ENCODE measurements around the gene GDF3. TPM values are rescaled to one million over a fixed set of nuclear protein-coding genes. Genes with fewer than 3 reads are reported as not detected.
"Not testable (repeated sequence)": the region's sequence is repeated elsewhere in the genome, so short reads cannot be mapped to it uniquely, and the experiment has no call there.

Gene GDF3
- total RNA-seq, 1 donor from 2014 or later: not detected

DNA sequence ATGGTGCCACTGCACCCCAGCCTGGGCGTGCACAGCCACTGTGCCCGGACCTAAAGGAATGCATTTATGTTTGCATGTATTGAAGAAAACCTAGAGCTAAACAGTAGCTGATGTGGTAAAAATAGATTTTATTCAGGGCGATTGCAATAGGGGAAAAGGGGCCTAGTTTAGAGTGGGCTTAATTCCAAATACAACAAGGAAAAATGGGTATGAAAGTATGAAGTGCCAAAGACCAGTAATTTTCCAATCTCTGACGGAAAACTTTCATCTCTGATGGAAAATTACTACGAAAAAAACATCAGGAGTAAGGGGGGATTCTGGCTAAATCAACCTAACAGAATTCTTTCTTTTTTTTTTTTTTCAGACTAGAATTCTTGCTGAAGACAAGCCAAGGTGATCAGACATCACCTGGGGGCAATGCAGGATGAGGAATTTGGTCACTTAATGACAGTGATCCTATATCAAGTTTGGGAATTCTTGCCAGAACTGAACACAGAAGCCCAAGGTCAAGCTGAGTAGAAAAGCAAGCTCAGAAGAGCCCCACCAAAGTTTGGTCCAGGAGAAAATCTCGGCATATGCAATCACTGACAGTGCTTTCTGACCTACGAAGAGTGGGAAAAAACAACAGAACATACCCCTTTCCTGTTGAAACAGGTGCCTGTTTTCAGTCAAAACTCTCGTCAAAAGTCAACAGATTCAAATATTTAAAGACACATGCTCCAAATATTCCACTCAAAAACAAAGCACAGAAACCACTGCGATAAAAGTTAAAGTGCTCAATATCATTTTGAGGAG is 16.1 kb downstream of the GDF3 start:
- no peaks in the 10 kb centered on the region for H3K36me3 ChIP-seq (ENCODE audit: control insufficient read depth, insufficient read depth, low read length)
- H3K27me3 ChIP-seq (ENCODE audit: control insufficient read depth, insufficient read depth, low read length): no peaks in the 10 kb centered on the region
- no peak for DNase-seq (ENCODE audit: low read depth)
- no peak overlapping the region for H3K4me3 ChIP-seq (ENCODE audit: low read depth, low read length)
- TF ChIP-seq, protein P1, sequence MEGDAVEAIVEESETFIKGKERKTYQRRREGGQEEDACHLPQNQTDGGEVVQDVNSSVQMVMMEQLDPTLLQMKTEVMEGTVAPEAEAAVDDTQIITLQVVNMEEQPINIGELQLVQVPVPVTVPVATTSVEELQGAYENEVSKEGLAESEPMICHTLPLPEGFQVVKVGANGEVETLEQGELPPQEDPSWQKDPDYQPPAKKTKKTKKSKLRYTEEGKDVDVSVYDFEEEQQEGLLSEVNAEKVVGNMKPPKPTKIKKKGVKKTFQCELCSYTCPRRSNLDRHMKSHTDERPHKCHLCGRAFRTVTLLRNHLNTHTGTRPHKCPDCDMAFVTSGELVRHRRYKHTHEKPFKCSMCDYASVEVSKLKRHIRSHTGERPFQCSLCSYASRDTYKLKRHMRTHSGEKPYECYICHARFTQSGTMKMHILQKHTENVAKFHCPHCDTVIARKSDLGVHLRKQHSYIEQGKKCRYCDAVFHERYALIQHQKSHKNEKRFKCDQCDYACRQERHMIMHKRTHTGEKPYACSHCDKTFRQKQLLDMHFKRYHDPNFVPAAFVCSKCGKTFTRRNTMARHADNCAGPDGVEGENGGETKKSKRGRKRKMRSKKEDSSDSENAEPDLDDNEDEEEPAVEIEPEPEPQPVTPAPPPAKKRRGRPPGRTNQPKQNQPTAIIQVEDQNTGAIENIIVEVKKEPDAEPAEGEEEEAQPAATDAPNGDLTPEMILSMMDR (IDR thresholded peaks at IDR 0.05; ENCODE audit: insufficient read depth, low read length, severe bottlenecking): no peak
- FAIRE-seq: no peak

DNA sequence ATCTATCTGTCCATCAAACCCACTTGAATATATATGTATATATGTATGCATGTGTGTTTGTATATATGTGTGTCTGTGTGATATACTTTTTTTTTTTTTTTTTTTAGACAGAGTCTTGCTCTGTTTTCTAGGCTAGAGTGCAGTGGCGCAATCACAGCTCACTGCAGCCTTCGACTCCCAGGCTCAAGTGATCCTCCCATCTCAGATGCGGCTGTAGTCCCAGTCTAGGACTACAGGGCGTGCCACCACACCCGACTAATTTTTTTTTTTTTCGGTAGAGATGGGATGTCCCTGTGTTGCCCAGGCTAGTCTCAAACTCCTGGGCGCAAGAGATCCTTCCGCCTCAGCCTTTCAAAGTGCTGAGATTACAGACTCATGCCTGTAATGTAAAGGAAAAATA is 16.8 kb downstream of the GDF3 start:
- Histone ChIP-seq H3K4me3 (ENCODE audit: low read depth, low read length) (no peak overlapping the region), H3K27me3 (ENCODE audit: control insufficient read depth, insufficient read depth, low read length) (no peaks in the 10 kb centered on the region), H3K36me3 (ENCODE audit: control insufficient read depth, insufficient read depth, low read length) (no peaks in the 10 kb centered on the region)
- FAIRE-seq (no peak), DNase-seq (ENCODE audit: low read depth) (no peak)
- TF ChIP-seq, protein P1 (IDR thresholded peaks at IDR 0.05; ENCODE audit: insufficient read depth, low read length, severe bottlenecking): no peak

DNA sequence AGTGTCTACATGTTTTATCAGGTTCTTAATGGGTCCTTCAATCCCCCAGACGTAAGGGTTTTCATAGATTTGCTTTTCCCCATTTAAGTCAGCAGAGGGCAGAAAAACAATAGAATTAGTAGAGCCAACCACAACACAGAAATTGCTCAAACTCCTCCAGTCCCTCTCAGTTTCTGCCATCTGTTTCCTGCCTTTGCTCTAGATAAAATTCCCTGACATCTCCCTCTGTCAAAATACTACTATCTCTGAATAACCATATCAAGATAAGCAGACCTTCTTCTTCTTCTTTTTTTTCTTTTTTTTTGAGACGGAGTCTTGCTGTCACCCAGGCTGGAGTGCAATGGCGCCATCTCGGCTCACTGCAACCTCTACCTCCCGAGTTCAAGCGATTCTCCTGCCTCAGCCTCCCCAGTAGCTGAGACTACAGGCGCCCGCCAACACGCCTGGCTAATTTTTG is 18.1 kb downstream of the GDF3 start:
- FAIRE-seq; DNase-seq (ENCODE audit: low read depth); H3K27me3 ChIP-seq (ENCODE audit: control insufficient read depth, insufficient read depth, low read length); H3K4me3 ChIP-seq (ENCODE audit: low read depth, low read length); H3K36me3 ChIP-seq (ENCODE audit: control insufficient read depth, insufficient read depth, low read length): not testable (repeated sequence)

DNA sequence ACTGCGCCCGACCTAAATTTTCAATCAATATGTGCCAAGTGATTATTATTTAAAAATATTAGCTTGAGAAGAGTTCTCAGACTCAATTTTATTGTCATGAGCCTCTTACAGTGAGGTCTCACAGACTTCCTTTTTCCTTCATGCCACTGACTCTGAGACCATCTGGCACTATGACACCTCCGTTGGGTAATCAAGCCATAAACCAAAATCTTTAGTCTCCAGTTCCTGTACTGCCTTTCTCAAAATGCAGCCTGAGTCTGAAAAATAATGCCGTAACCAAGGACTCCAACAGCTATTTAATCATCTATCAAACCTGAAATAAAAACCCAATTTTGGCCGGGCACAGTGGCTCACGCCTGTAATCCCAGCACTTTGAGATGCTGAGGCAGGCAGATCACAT is 20.1 kb downstream of the GDF3 start:
- not testable (repeated sequence) for H3K27me3 ChIP-seq (ENCODE audit: control insufficient read depth, insufficient read depth, low read length); FAIRE-seq; H3K4me3 ChIP-seq (ENCODE audit: low read depth, low read length); H3K36me3 ChIP-seq (ENCODE audit: control insufficient read depth, insufficient read depth, low read length); DNase-seq (ENCODE audit: low read depth)

DNA sequence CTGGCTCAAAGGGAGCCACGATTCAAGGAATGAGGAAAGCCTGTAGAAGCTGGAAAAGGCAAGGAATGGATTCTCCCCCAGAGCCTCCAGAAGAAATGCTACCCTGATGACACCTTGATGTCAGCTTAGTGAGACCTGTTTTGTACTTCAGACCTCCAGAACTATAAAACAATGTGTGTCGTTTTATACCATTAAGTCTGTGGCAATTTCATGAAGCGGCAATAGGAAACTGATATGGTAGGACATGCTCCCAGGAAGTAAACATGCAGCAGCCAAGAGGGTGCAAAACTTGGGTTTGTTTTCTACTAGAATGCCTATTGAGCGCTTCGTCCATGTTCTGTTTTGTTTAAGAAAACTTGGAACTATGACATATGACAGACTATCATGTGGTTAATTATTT is 27.4 kb downstream of the GDF3 start:
- Histone ChIP-seq H3K36me3 (ENCODE audit: control insufficient read depth, insufficient read depth, low read length) (no peaks in the 10 kb centered on the region), H3K4me3 (ENCODE audit: low read depth, low read length) (no peak overlapping the region), H3K27me3 (ENCODE audit: control insufficient read depth, insufficient read depth, low read length) (no peaks in the 10 kb centered on the region)
- TF ChIP-seq, protein P1 (IDR thresholded peaks at IDR 0.05; ENCODE audit: insufficient read depth, low read length, severe bottlenecking): no peak
- FAIRE-seq (no peak), DNase-seq (ENCODE audit: low read depth) (no peak)

DNA sequence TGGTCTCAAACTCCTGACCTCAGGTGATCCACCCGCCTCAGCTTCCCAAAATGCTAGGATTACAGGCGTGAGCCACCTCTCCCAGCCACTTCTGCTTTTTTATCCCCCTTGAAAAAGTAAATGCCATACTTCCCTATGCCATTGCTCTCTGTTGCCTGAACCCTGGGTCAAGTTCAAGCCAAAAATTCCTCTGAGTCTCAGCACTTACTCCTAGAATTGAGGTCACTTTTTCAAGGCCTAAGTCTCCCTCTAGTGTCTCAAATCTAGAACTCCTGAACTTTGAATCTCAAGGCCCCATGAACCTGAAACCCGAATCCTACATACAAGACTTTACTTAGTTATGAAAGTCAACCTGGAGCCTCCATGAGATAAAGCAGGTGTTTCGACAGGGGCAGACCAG is 28.4 kb downstream of the GDF3 start:
- FAIRE-seq (no peak), DNase-seq (ENCODE audit: low read depth) (no peak)
- TF ChIP-seq, protein P1 (IDR thresholded peaks at IDR 0.05; ENCODE audit: insufficient read depth, low read length, severe bottlenecking): no peak
- no peaks in the 10 kb centered on the region for H3K27me3 ChIP-seq (ENCODE audit: control insufficient read depth, insufficient read depth, low read length)
- no peaks in the 10 kb centered on the region for H3K36me3 ChIP-seq (ENCODE audit: control insufficient read depth, insufficient read depth, low read length)
- H3K4me3 ChIP-seq (ENCODE audit: low read depth, low read length): no peak overlapping the region

DNA sequence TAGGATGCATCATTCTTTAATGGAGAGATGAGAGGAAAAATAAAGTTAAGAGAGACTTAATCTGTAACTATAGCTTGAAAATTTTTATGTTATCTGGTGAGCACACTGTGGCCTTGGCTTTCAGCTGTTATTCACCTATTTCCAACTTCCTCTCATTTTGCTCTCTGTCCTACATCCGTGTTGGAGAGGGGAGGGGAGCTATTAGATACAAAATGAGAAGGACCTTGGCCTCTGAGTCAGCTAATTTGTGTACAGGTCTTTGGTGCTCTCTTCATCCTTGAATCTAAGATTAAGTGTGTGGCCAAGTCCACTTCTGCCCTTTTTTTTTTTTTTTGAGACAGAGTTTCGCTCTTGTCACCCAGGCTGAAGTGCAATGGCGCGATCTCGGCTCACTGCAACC is 29.0 kb downstream of the GDF3 start:
- Histone ChIP-seq H3K4me3 (ENCODE audit: low read depth, low read length) (no peak overlapping the region), H3K36me3 (ENCODE audit: control insufficient read depth, insufficient read depth, low read length) (no peaks in the 10 kb centered on the region), H3K27me3 (ENCODE audit: control insufficient read depth, insufficient read depth, low read length) (no peaks in the 10 kb centered on the region)
- TF ChIP-seq, protein P1 (IDR thresholded peaks at IDR 0.05; ENCODE audit: insufficient read depth, low read length, severe bottlenecking): no peak
- FAIRE-seq (no peak), DNase-seq (ENCODE audit: low read depth) (no peak)
